BLaER1 treated with 17β-estradiol and CSF1 and Interleukin-3, amounts not matched to agents 10 nM and 100 nM (cell line): Measurements from ENCODE around the gene SCP2.
"Not testable (repeated sequence)": the region's sequence is repeated elsewhere in the genome, so short reads cannot be mapped to it uniquely, and the experiment has no call there.

Source experiments
- H3K27ac ChIP-seq, 11 experiments: shearing (Covaris generic); formaldehyde crosslinking; 2 replicates each; pipeline ENCODE4 v1.8.1; 2022
- H3K27me3 ChIP-seq, 11 experiments: shearing (Covaris generic); formaldehyde crosslinking; 2 replicates each; pipeline ENCODE4 v1.8.1; 2022
- H3K36me3 ChIP-seq, 11 experiments: shearing (Covaris generic); formaldehyde crosslinking; 2 replicates each; pipeline ENCODE4 v1.8.1; 2022
- H3K4me1 ChIP-seq, 10 experiments: shearing (Covaris generic); formaldehyde crosslinking; 2 replicates each; pipeline ENCODE4 v1.8.1; 2022
- H3K4me2 ChIP-seq, 11 experiments: shearing (Covaris generic); formaldehyde crosslinking; 2 replicates each; pipeline ENCODE4 v1.8.1; 2022
- H3K4me3 ChIP-seq, 10 experiments: shearing (Covaris generic); formaldehyde crosslinking; 2 replicates each; pipeline ENCODE4 v1.8.1; 2022
- H3K9ac ChIP-seq, 11 experiments: shearing (Covaris generic); formaldehyde crosslinking; 2 replicates each; pipeline ENCODE4 v1.8.1; 2022
- H3K9me3 ChIP-seq, 11 experiments: shearing (Covaris generic); formaldehyde crosslinking; replicated peaks in 1 of 11; 2 replicates each; pipeline ENCODE4 v1.8.1; 2022
- H4K20me1 ChIP-seq, 11 experiments: shearing (Covaris generic); formaldehyde crosslinking; 2 replicates each; pipeline ENCODE4 v1.8.1; 2022
- Cebpa-rat ChIP-seq, 11 experiments: shearing (Covaris generic); IDR thresholded peaks; 2 replicates each; pipeline ENCODE4 v1.8.1; 2022

Gene SCP2

DNA sequence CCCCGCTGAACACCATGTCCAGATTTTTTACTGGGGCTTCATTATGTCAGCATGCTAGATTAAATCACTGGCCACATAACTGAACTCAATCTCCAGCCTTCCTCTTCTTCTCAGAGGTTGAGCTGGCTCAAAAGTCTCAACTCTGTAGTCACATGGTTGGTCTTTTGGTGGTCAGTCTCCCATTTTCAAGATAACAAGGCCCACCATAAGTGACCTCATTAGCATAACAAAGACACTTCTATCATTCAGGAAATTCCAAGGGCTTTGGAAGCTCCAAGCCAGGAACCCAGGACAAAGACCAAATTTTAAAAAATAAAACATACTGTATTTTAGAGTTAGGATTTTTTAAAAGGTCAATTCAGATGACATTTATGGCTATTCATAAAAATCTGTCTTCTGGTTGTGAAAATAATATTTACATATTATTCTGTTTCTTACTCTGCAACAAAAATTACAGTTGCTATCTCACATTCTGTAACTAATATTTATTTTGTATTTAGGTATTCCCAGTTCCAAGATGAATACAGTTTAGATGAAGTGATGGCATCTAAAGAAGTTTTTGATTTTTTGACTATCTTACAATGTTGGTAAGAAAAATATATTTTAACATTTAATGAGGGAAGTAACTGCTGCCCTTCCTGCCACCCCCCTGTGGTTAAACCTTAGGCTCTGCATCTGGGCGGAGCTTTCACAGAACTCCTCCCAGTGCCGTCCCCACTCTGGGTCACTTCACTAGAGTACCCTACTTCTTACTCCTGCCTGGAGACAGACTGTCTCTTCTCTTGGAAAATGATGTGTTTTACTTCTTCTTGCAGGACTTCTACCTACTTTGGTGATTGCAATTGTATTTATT lies 49.3 kb downstream of the SCP2 start:
- no peak for TF ChIP-seq Cebpa-rat (IDR thresholded peaks at IDR 0.05)
- Histone ChIP-seq H3K36me3 (peaks cover 3 to 64% (median 20%) of the 10 kb centered on the region in 11 experiments; a peak in 15 of 22 replicates), H3K9ac (no peak overlapping the region), H3K4me2 (no peak overlapping the region), H3K4me1 (no peaks in the 10 kb centered on the region; a peak in 1 of 20 replicates), H3K27ac (no peak overlapping the region), H4K20me1 (no peaks in the 10 kb centered on the region), H3K27me3 (no peaks in the 10 kb centered on the region), H3K9me3 (no peaks in the 10 kb centered on the region), H3K4me3 (no peak overlapping the region)

DNA sequence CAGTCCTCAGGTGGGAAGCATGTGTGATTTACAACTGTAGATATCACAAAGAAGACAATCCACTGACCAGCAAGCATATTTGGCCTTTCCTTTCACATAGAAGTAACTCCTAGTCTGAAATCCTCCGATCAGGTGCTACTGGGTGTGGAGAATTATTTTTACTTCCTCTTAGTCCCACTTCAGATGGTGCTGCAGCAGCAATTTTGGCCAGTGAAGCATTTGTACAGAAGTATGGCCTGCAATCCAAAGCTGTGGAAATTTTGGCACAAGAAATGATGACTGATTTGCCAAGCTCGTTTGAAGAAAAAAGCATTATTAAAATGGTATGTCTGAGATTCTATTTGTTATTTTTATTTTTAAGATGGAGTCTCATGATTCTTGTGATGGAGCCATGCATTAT lies 51.0 kb downstream of the SCP2 start:
- no peak for TF ChIP-seq Cebpa-rat (IDR thresholded peaks at IDR 0.05)
- no peaks in the 10 kb centered on the region for H4K20me1 ChIP-seq
- H3K4me1 ChIP-seq: no peaks in the 10 kb centered on the region; a peak in 1 of 20 replicates
- H3K27me3 ChIP-seq: no peaks in the 10 kb centered on the region
- no peak overlapping the region for H3K27ac ChIP-seq
- H3K9ac ChIP-seq: no peak overlapping the region
- peaks cover 7 to 80% (median 31%) of the 10 kb centered on the region in 11 experiments; a peak in 18 of 22 replicates for H3K36me3 ChIP-seq
- no peak overlapping the region for H3K4me2 ChIP-seq
- peaks cover 3 to 12% (median 7%) of the 10 kb centered on the region in 11 experiments; a peak in 14 of 22 replicates for H3K9me3 ChIP-seq
- H3K4me3 ChIP-seq: no peak overlapping the region

DNA sequence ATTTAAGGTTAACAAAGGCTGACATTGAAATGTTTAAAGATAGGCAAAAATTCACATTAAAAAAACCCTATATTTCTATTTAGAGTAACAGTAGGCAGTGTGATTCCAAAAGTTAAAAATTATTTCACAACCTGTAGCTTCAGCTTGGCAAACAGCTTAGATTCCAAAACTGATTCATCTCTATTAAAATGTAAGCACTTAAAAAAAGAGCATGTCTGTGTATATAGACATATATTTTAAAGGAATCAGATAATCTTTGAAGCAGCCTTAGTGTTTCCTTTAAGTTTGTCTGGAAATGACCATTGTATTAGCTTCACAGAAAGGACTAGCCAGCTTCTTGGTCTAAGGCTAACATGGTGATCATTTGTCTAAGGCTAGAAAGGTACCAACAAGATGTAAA lies 65.7 kb downstream of the SCP2 start:
- not testable (repeated sequence) for H3K27ac ChIP-seq, H3K9me3 ChIP-seq, H4K20me1 ChIP-seq, H3K27me3 ChIP-seq, H3K9ac ChIP-seq, H3K4me3 ChIP-seq, H3K4me2 ChIP-seq, H3K4me1 ChIP-seq
- peaks cover 6 to 61% (median 13%) of the 10 kb centered on the region in 11 experiments; a peak in 16 of 22 replicates for H3K36me3 ChIP-seq

DNA sequence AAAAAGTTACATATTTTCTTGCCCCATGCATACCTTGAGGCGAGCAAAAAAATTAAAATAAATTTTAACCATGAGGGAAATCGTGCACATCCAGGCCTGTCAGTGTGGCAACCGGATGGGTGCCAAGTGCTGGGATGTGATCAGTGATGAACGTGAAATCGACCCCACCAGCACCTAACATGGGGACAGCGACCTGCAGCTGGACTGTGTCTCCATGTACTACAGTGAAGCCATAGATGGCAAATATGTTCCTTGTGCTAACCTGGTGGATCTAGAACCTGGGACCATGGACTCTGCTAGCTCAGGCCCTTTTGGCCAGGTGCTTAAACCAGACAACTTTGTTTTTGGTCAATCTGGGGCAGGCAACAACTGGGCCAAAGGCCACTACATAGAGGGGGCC lies 67.6 kb downstream of the SCP2 start:
- no peaks in the 10 kb centered on the region for H3K4me1 ChIP-seq
- H4K20me1 ChIP-seq: no peaks in the 10 kb centered on the region
- no peaks in the 10 kb centered on the region for H3K27me3 ChIP-seq
- H3K36me3 ChIP-seq: peaks cover 6 to 42% (median 13%) of the 10 kb centered on the region in 11 experiments; a peak in 16 of 22 replicates
- H3K4me3 ChIP-seq: no peak overlapping the region
- no peak for TF ChIP-seq Cebpa-rat (IDR thresholded peaks at IDR 0.05)
- no peak overlapping the region for H3K9ac ChIP-seq
- H3K4me2 ChIP-seq: no peak overlapping the region
- H3K9me3 ChIP-seq: no peaks in the 10 kb centered on the region
- no peak overlapping the region for H3K27ac ChIP-seq

DNA sequence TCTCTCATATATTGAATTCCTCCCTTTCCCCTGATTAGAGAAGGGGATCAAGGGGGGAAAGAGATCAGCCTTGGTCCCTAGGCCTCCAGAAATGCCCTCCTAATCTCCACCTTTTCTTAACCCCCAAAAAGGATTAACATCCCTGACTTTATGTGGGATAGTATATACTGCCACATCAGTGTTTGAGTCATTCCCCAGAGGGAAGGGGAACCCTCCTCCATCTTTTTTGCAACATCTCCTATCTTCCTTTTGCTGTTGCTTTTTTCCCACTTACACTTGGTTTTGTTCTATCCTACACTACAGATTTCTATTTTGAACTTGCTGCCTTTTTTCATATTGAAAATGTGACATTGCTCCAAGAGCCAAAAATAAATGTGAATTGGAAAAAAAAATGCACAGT lies 69.6 kb downstream of the SCP2 start:
- H3K4me2 ChIP-seq: no peak overlapping the region
- no peaks in the 10 kb centered on the region for H3K27me3 ChIP-seq
- peaks cover 6 to 27% (median 13%) of the 10 kb centered on the region in 11 experiments; a peak in 16 of 22 replicates for H3K36me3 ChIP-seq
- no peak for TF ChIP-seq Cebpa-rat (IDR thresholded peaks at IDR 0.05)
- no peaks in the 10 kb centered on the region for H3K9me3 ChIP-seq
- H3K9ac ChIP-seq: no peak overlapping the region
- H3K27ac ChIP-seq: no peak overlapping the region
- no peaks in the 10 kb centered on the region for H4K20me1 ChIP-seq
- H3K4me3 ChIP-seq: no peak overlapping the region
- peaks cover 0 to 14% (median 0%) of the 10 kb centered on the region in 10 experiments; a peak in 4 of 20 replicates for H3K4me1 ChIP-seq

DNA sequence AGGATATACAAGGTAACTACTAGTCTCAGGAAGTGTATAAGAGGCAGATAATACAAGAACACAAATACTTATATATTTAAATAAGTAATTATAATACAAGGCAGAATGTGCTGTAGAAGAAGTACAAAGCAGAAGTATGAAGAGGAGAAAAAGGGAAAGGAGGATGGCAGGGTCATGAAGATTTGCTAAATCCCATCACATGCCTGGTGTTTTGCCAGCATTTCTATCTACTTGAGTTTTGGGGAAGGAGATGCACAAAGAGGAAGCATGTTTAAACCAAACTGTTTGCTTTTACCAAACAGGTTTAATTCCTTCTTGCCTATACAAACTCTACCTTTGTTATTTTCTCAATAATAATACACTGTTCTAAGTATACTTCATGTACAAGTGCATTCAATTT lies 74.1 kb downstream of the SCP2 start:
- peaks cover 0 to 19% (median 8%) of the 10 kb centered on the region in 11 experiments; a peak in 12 of 22 replicates for H3K9me3 ChIP-seq
- no peak for TF ChIP-seq Cebpa-rat (IDR thresholded peaks at IDR 0.05)
- no peak overlapping the region for H3K4me3 ChIP-seq
- H3K9ac ChIP-seq: no peak overlapping the region
- H3K27ac ChIP-seq: no peak overlapping the region
- H3K4me2 ChIP-seq: peak overlapping the region in 2 of 11 experiments; percentile 31 to 68; a peak in 3 of 22 replicates
- no peaks in the 10 kb centered on the region for H3K27me3 ChIP-seq
- H3K4me1 ChIP-seq: peaks cover 0 to 17% (median 0%) of the 10 kb centered on the region in 10 experiments; a peak in 4 of 20 replicates
- H3K36me3 ChIP-seq: peaks cover 0 to 34% (median 12%) of the 10 kb centered on the region in 11 experiments; a peak in 9 of 22 replicates
- no peaks in the 10 kb centered on the region for H4K20me1 ChIP-seq

DNA sequence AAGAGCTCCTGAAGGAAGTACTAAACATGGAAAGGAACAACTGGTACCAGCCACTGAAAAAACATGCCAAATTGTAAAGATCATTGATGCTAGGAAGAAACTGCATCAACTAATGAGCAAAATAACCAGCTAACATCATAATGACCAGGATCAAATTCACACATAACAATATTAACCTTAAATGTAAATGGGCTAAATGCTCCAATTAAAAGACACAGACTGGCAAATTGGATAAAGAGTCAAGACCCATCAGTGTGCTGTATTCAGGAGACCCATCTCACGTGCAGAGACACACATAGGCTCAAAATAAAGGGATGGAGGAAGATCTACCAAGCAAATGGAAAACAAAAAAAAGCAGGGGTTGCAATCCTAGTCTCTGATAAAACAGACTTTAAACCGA lies 79.5 kb downstream of the SCP2 start:
- not testable (repeated sequence) for H3K4me2 ChIP-seq, H3K27me3 ChIP-seq, H3K4me1 ChIP-seq, H4K20me1 ChIP-seq, H3K27ac ChIP-seq, H3K4me3 ChIP-seq, H3K9ac ChIP-seq
- peaks cover 0 to 32% (median 12%) of the 10 kb centered on the region in 11 experiments; a peak in 8 of 22 replicates for H3K36me3 ChIP-seq
- peaks cover 0 to 19% (median 8%) of the 10 kb centered on the region in 11 experiments; a peak in 12 of 22 replicates for H3K9me3 ChIP-seq

DNA sequence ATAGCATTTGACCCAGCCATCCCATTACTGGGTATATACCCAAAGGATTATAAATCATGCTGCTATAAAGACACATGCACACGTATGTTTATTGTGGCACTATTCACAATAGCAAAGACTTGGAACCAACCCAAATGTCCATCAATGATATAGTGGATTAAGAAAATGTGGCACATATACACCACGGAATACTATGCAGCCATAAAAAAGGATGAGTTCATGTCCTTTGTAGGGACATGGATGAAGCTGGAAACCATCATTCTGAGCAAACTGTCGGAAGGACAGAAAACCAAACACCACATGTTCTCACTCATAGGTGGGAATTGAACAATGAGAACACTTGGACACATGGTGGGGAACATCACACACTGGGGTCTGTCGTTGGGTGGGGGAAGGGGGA lies 83.2 kb downstream of the SCP2 start:
- not testable (repeated sequence) for H3K4me2 ChIP-seq, H3K4me1 ChIP-seq, H3K36me3 ChIP-seq, H3K9ac ChIP-seq, H3K4me3 ChIP-seq, H3K9me3 ChIP-seq, H3K27me3 ChIP-seq, H4K20me1 ChIP-seq, H3K27ac ChIP-seq

DNA sequence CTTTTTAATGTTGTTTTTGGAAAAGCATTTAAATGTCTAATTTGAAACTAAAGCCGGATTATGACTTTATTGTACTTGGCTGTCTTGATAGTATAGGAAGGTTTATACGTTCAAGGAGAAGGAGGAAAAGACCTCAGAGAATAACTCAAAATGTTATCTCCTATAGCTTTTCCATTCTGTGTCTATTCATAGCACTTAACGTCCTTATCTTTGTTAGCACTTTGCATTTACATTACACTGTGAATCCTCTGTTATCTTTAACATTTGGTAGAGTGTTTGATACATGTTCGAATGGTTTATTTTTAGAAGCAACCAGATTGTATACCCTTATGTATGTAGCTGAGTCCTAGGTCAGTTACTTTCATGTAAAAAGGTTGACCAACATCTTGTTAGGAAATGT lies 84.1 kb downstream of the SCP2 start:
- Histone ChIP-seq H3K9me3 (0 out of 22 replicates have a peak, but pooled peaks cover 0 to 3% (median 0%) of the 10 kb centered on the region in 11 experiments), H4K20me1 (no peaks in the 10 kb centered on the region), H3K4me1 (peaks cover 4 to 15% (median 10%) of the 10 kb centered on the region in 10 experiments; a peak in 19 of 20 replicates), H3K4me2 (no peak overlapping the region), H3K9ac (no peak overlapping the region), H3K4me3 (no peak overlapping the region), H3K36me3 (no peaks in the 10 kb centered on the region), H3K27ac (no peak overlapping the region), H3K27me3 (no peaks in the 10 kb centered on the region)
- no peak for TF ChIP-seq Cebpa-rat (IDR thresholded peaks at IDR 0.05)
